Hepatocyte (in vitro differentiated cells): Measurements from ENCODE around the gene NAV2. TPM values are rescaled to one million over a fixed set of nuclear protein-coding genes. Genes with fewer than 3 reads are reported as not detected.

ENCODE experiments used
- DNase-seq: peaks from one replicate; pipeline ENCODE4 v3.0.0-alpha.2; 2016; ENCODE audit warnings: low spot score
- H2AFZ ChIP-seq: fragments of 200-600 bp; sonication (generic); 2 replicates; pipeline ENCODE4 v1.6.0; 2016; ENCODE audit warnings: antibody characterized with exemption, mild to moderate bottlenecking
- H3K27ac ChIP-seq: fragments of 200-600 bp; sonication (generic); 2 replicates; pipeline ENCODE4 v1.5.1; 2016; ENCODE audit warnings: mild to moderate bottlenecking
- H3K27me3 ChIP-seq: fragments of 200-600 bp; sonication (generic); 2 replicates; pipeline ENCODE4 v1.6.1; 2016
- H3K36me3 ChIP-seq: fragments of 200-600 bp; sonication (generic); replicated peaks from 2 replicates; pipeline ENCODE4 v1.5.1; 2016; ENCODE audit warnings: low read depth; ENCODE audit not compliant: insufficient read depth
- H3K4me1 ChIP-seq: fragments of 200-600 bp; sonication (generic); 2 replicates; pipeline ENCODE4 v1.5.1; 2016; ENCODE audit warnings: mild to moderate bottlenecking, moderate library complexity; ENCODE audit not compliant: insufficient read depth
- H3K4me2 ChIP-seq: fragments of 200-600 bp; sonication (generic); 2 replicates; pipeline ENCODE4 v1.6.0; 2016
- H3K4me3 ChIP-seq: fragments of 200-600 bp; sonication (generic); 2 replicates; pipeline ENCODE4 v1.5.1; 2016; ENCODE audit warnings: mild to moderate bottlenecking
- H3K79me2 ChIP-seq: fragments of 200-600 bp; sonication (generic); 2 replicates; pipeline ENCODE4 v1.6.0; 2017; ENCODE audit warnings: mild to moderate bottlenecking
- H3K9me2 ChIP-seq: fragments of 200-600 bp; sonication (generic); replicated peaks from 2 replicates; pipeline ENCODE4 v1.6.0; 2017; ENCODE audit warnings: mild to moderate bottlenecking; ENCODE audit not compliant: insufficient read depth
- H3K9me3 ChIP-seq: fragments of 200-600 bp; sonication (generic); 2 replicates; pipeline ENCODE4 v1.5.1; 2016; ENCODE audit warnings: low read depth, mild to moderate bottlenecking
- H4K20me1 ChIP-seq: fragments of 200-600 bp; sonication (generic); 2 replicates; pipeline ENCODE4 v1.6.0; 2016; ENCODE audit warnings: mild to moderate bottlenecking; ENCODE audit not compliant: insufficient read depth, poor library complexity, severe bottlenecking
- EZH2 ChIP-seq: fragments of 200-600 bp; sonication (generic); IDR thresholded peaks from 2 replicates; pipeline ENCODE4 v1.6.1; 2016; ENCODE audit warnings: antibody characterized with exemption, mild to moderate bottlenecking, borderline replicate concordance
- EZH2phosphoT487 ChIP-seq: fragments of 200-600 bp; sonication (generic); IDR thresholded peaks from one replicate; pipeline ENCODE4 v1.6.1; 2018; ENCODE audit warnings: antibody characterized with exemption, mild to moderate bottlenecking, low read depth, moderate library complexity; ENCODE audit not compliant: unreplicated experiment, severe bottlenecking
- WGBS: methylation state at CpG from one replicate; pipeline ENCODE4 v1.1.6; 2016; ENCODE audit warnings: low lambda C conversion rate; ENCODE audit errors: missing lambda C conversion rate; 5-methylcytosine and 5-hydroxymethylcytosine counted together
- polyA plus RNA-seq: library from polyadenylated mRNA; unstranded; fragments of >200 nt; fragmentation: Nextera tagmentation; extraction: Ambion mirVana; gene quantifications from 2 replicates; pipeline ENCODE4 v1.2.1, GENCODE V29; 2016
- total RNA-seq: library from RNA; depleted of rRNA; stranded (reverse); fragments of >200 nt; gene quantifications from 2 replicates; pipeline ENCODE4 v1.2.3, GENCODE V29; 2014
- TF ChIP-seq, protein P1 (sequence below): fragments of 200-600 bp; sonication (generic); IDR thresholded peaks from 2 replicates; pipeline ENCODE4 v1.5.1; 2016; ENCODE audit warnings: antibody characterized with exemption, mild to moderate bottlenecking; ENCODE audit not compliant: poor library complexity

NAV2 gene
- total and polyA plus RNA-seq, 2 experiments from 2014 or later, result 23.7 to 30.8 TPM

- DNase-seq, result no peak
- peak overlapping the region; percentile 80 for H3K27ac ChIP-seq
- peaks cover 57% of the 10 kb centered on the region for H3K4me1 ChIP-seq
- H3K9me3 ChIP-seq, result no peaks in the 10 kb centered on the region
- peaks cover 79% of the 10 kb centered on the region for H3K79me2 ChIP-seq
- TF ChIP-seq EZH2phosphoT487, result no peak
- TF ChIP-seq, protein P1, sequence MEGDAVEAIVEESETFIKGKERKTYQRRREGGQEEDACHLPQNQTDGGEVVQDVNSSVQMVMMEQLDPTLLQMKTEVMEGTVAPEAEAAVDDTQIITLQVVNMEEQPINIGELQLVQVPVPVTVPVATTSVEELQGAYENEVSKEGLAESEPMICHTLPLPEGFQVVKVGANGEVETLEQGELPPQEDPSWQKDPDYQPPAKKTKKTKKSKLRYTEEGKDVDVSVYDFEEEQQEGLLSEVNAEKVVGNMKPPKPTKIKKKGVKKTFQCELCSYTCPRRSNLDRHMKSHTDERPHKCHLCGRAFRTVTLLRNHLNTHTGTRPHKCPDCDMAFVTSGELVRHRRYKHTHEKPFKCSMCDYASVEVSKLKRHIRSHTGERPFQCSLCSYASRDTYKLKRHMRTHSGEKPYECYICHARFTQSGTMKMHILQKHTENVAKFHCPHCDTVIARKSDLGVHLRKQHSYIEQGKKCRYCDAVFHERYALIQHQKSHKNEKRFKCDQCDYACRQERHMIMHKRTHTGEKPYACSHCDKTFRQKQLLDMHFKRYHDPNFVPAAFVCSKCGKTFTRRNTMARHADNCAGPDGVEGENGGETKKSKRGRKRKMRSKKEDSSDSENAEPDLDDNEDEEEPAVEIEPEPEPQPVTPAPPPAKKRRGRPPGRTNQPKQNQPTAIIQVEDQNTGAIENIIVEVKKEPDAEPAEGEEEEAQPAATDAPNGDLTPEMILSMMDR, result no peak
- TF ChIP-seq EZH2, result no peak
- no peak overlapping the region for H3K4me3 ChIP-seq
- peak overlapping the region; percentile 61 for H3K4me2 ChIP-seq
- no peaks in the 10 kb centered on the region for H4K20me1 ChIP-seq
- H2AFZ ChIP-seq, result no peak overlapping the region
- no peaks in the 10 kb centered on the region for H3K36me3 ChIP-seq
- no peaks in the 10 kb centered on the region for H3K9me2 ChIP-seq
- WGBS, result 79% methylated on average over 1 of the region's 1 CpG
- H3K27me3 ChIP-seq, result no peaks in the 10 kb centered on the region
Observed at GRCh38 chr11:20030472-20030871, 317.8 kb downstream of the NAV2 start.

- peak; percentile 37 for DNase-seq
- 14% methylated on average over 7 of the region's 7 CpGs for WGBS
- no peaks in the 10 kb centered on the region for H3K9me3 ChIP-seq
- no peaks in the 10 kb centered on the region for H3K9me2 ChIP-seq
- peak overlapping the region; percentile 61 for H3K4me2 ChIP-seq
- no peaks in the 10 kb centered on the region for H3K36me3 ChIP-seq
- peak overlapping the region; percentile 80 for H3K27ac ChIP-seq
- no peak overlapping the region for H3K4me3 ChIP-seq
- no peak overlapping the region for H2AFZ ChIP-seq
- H3K4me1 ChIP-seq, result peaks cover 61% of the 10 kb centered on the region
- H4K20me1 ChIP-seq, result no peaks in the 10 kb centered on the region
- TF ChIP-seq EZH2phosphoT487 (no peak), EZH2 (no peak)
- TF ChIP-seq, protein P1, result no peak
- H3K27me3 ChIP-seq, result no peaks in the 10 kb centered on the region
- H3K79me2 ChIP-seq, result peaks cover 74% of the 10 kb centered on the region
Observed at GRCh38 chr11:20031155-20032001, 318.7 kb downstream of the NAV2 start.

DNA sequence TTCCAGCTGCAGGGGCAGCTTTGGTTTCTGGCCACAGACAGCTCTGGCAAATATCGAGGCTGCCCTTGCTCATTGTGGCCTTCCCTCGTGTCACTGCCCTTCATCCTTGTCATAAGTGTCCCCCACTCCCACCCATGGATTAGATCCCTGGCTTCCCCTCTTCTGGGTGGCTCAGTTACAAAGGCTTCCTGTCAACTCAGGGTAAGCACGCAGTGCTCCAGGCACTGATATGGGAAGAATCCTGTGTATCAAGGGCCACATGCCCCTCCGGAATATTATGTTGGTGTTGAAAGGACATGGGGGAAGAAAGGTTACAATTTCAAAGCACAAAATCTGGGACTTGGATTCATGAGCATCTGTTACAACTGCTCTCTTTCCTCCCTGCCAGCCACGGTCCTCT is 319.5 kb downstream of the NAV2 start:
- Histone ChIP-seq H3K4me2 (peak overlapping the region; percentile 61), H4K20me1 (no peaks in the 10 kb centered on the region), H3K9me2 (no peaks in the 10 kb centered on the region), H3K27ac (peak overlapping the region; percentile 80), H3K79me2 (peaks cover 71% of the 10 kb centered on the region), H3K36me3 (no peaks in the 10 kb centered on the region), H2AFZ (no peak overlapping the region), H3K4me3 (no peak overlapping the region), H3K9me3 (no peaks in the 10 kb centered on the region), H3K4me1 (peaks cover 55% of the 10 kb centered on the region), H3K27me3 (no peaks in the 10 kb centered on the region)
- no peak for DNase-seq
- WGBS, result 36% methylated on average over 5 of the region's 5 CpGs
- TF ChIP-seq EZH2, result no peak
- no peak for TF ChIP-seq EZH2phosphoT487
- TF ChIP-seq, protein P1, result no peak
